ENCODE data around the gene NFKBIA. TPM values are rescaled to one million over a fixed set of nuclear protein-coding genes. Genes with fewer than 3 reads are reported as not detected.

The NFKBIA gene
- total RNA-seq, 1 experiment from 2014 or later, result 29.3 TPM

GRCh38 chr14:35384455-35385041 lies 20.0 kb downstream of the NFKBIA start (continued):
- TF ChIP-seq ARID4B (CRISPR knock-in tag; IDR thresholded peaks at IDR 0.05; ENCODE audit: borderline replicate concordance) (no peak), OVOL2 (CRISPR knock-in tag; IDR thresholded peaks at IDR 0.05; ENCODE audit: borderline replicate concordance) (no peak), GRHL2 (CRISPR knock-in tag; IDR thresholded peaks at IDR 0.05; ENCODE audit: insufficient replicate concordance, severe bottlenecking) (no peak), GTF2I (CRISPR knock-in tag; conservative IDR thresholded peaks at IDR 0.05) (no peak), E2F5 (CRISPR knock-in tag; IDR thresholded peaks at IDR 0.05) (no peak), EMX1 (CRISPR knock-in tag; IDR thresholded peaks at IDR 0.05) (no peak), FOXP1 (CRISPR knock-in tag; IDR thresholded peaks at IDR 0.05; ENCODE audit: borderline replicate concordance) (no peak), ELF4 (CRISPR knock-in tag; IDR thresholded peaks at IDR 0.05; ENCODE audit: low read depth) (no peak), ATF6 (CRISPR knock-in tag; IDR thresholded peaks at IDR 0.05) (no peak), SMAD3 (CRISPR knock-in tag; IDR thresholded peaks at IDR 0.05; ENCODE audit: borderline replicate concordance) (no peak), ZMAT4 (CRISPR knock-in tag; IDR thresholded peaks at IDR 0.05) (no peak), CBFB (CRISPR knock-in tag; IDR thresholded peaks at IDR 0.05; ENCODE audit: low read depth) (no peak), MLX (CRISPR knock-in tag; IDR thresholded peaks at IDR 0.05) (no peak), NR3C1 (CRISPR knock-in tag; conservative IDR thresholded peaks at IDR 0.05; ENCODE audit: low read depth) (no peak)

GRCh38 chr14:35383569-35384454 lies 20.7 kb downstream of the NFKBIA start:
- Mint-ChIP-seq H3K9me3 (no peaks in the 10 kb centered on the region), H3K36me3 (no peaks in the 10 kb centered on the region), H3K27me3 (ENCODE audit: low read depth) (no peaks in the 10 kb centered on the region), H3K4me1 (peaks cover 8% of the 10 kb centered on the region), H3K27ac (no peak overlapping the region), H3K4me3 (no peak overlapping the region)
- CTCF ChIA-PET, result no interaction called here
- POLR2A ChIA-PET, result no interaction called here
- ATAC-seq, result no peak
- DNase-seq (ENCODE audit: low spot score), result no peak
- TF ChIP-seq FOXK1 (CRISPR knock-in tag; IDR thresholded peaks at IDR 0.05), result no peak
- TF ChIP-seq ETV6 (CRISPR knock-in tag; IDR thresholded peaks at IDR 0.05), result no peak
- no peak for TF ChIP-seq CREB1 (CRISPR knock-in tag; IDR thresholded peaks at IDR 0.05)
- TF ChIP-seq PREB (CRISPR knock-in tag; IDR thresholded peaks at IDR 0.05; ENCODE audit: borderline replicate concordance), result no peak
- no peak for TF ChIP-seq AFF4 (CRISPR knock-in tag; IDR thresholded peaks at IDR 0.05; ENCODE audit: borderline replicate concordance)
- no peak for TF ChIP-seq SMAD3 (CRISPR knock-in tag; IDR thresholded peaks at IDR 0.05; ENCODE audit: borderline replicate concordance)
